HEK293T (cell line): Measurements from ENCODE around the gene ARHGAP10.

ENCODE experiments used
- ARNT ChIP-seq: fragments of 450-650 bp; IDR thresholded peaks from 2 replicates; pipeline ENCODE4 v1.6.1; 2017; ENCODE audit warnings: mild to moderate bottlenecking
- BHLHE40 ChIP-seq: fragments of 450-650 bp; IDR thresholded peaks from 2 replicates; pipeline ENCODE4 v1.6.1; 2016; ENCODE audit warnings: mild to moderate bottlenecking, moderate library complexity, borderline replicate concordance
- CTBP1 ChIP-seq: fragments of 450-650 bp; IDR thresholded peaks from 2 replicates; pipeline ENCODE4 v1.6.1; 2016; ENCODE audit warnings: borderline replicate concordance
- FOXA1 ChIP-seq: fragments of 450-650 bp; IDR thresholded peaks from 2 replicates; pipeline ENCODE4 v1.6.1; 2016; ENCODE audit warnings: mild to moderate bottlenecking
- FOXK2 ChIP-seq: fragments of 450-650 bp; IDR thresholded peaks from 2 replicates; pipeline ENCODE4 v1.6.1; 2016; ENCODE audit warnings: mild to moderate bottlenecking
- FOXM1 ChIP-seq: fragments of 450-650 bp; IDR thresholded peaks from 2 replicates; pipeline ENCODE4 v1.6.1; 2017; ENCODE audit warnings: mild to moderate bottlenecking, borderline replicate concordance
- HDGF ChIP-seq: fragments of 450-650 bp; IDR thresholded peaks from 2 replicates; pipeline ENCODE4 v1.6.1; 2017; ENCODE audit warnings: antibody characterized with exemption, borderline replicate concordance
- L3MBTL2 ChIP-seq: fragments of 450-650 bp; conservative IDR thresholded peaks from 2 replicates; pipeline ENCODE4 v1.6.1; 2016; ENCODE audit warnings: mild to moderate bottlenecking
- NFRKB ChIP-seq: fragments of 450-650 bp; IDR thresholded peaks from 2 replicates; pipeline ENCODE4 v1.6.1; 2016; ENCODE audit warnings: mild to moderate bottlenecking, moderate library complexity
- PKNOX1 ChIP-seq: fragments of 450-650 bp; IDR thresholded peaks from 2 replicates; pipeline ENCODE4 v1.6.1; 2016
- SP1 ChIP-seq: fragments of 450-650 bp; IDR thresholded peaks from 2 replicates; pipeline ENCODE4 v1.6.1; 2017
- SUZ12 ChIP-seq: fragments of 450-650 bp; IDR thresholded peaks from 2 replicates; pipeline ENCODE4 v1.6.1; 2016; ENCODE audit warnings: mild to moderate bottlenecking

- TF ChIP-seq FOXK2 (no peak), SP1 (no peak), FOXM1 (no peak), HDGF (no peak), PKNOX1 (no peak), ARNT (no peak), BHLHE40 (no peak), FOXA1 (no peak), SUZ12 (no peak), NFRKB (no peak), L3MBTL2 (no peak), CTBP1 (no peak)
Observed at GRCh38 chr4:147960971-147961370, 229.1 kb downstream of the ARHGAP10 start.
